GM15510 (cell line): Measurements from ENCODE around the gene ELFN1.

Experiments used
- POLR2A ChIP-seq: IDR thresholded peaks from 3 replicates; pipeline ENCODE4 v1.6.1; 2011; ENCODE audit warnings: borderline replicate concordance; ENCODE audit not compliant: insufficient read length; ENCODE audit errors: extremely low read depth

The ELFN1 gene

GRCh38 chr7:1639071-1639470 is 31.0 kb upstream of the ELFN1 start:
- TF ChIP-seq POLR2A: no peak

- TF ChIP-seq POLR2A: no peak
Measured at GRCh38 chr7:1639532-1640175, 30.4 kb upstream of the ELFN1 start.

GRCh38 chr7:1640376-1641172 is 29.5 kb upstream of the ELFN1 start:
- no peak for TF ChIP-seq POLR2A

GRCh38 chr7:1641173-1641572 is 28.9 kb upstream of the ELFN1 start:
- TF ChIP-seq POLR2A: no peak

GRCh38 chr7:1641661-1642260 is 28.3 kb upstream of the ELFN1 start:
- TF ChIP-seq POLR2A: no peak

- no peak for TF ChIP-seq POLR2A
Measured at GRCh38 chr7:1642291-1642731, 27.8 kb upstream of the ELFN1 start.

GRCh38 chr7:1643270-1644092 is 26.6 kb upstream of the ELFN1 start:
- TF ChIP-seq POLR2A: no peak

GRCh38 chr7:1644341-1645070 is 25.6 kb upstream of the ELFN1 start:
- TF ChIP-seq POLR2A: no peak

GRCh38 chr7:1645071-1645409 is 25.0 kb upstream of the ELFN1 start:
- TF ChIP-seq POLR2A: no peak

GRCh38 chr7:1645476-1645875 is 24.6 kb upstream of the ELFN1 start:
- TF ChIP-seq POLR2A: no peak

- TF ChIP-seq POLR2A: no peak
Measured at GRCh38 chr7:1646391-1646790, 23.7 kb upstream of the ELFN1 start.

GRCh38 chr7:1646957-1647891 is 22.9 kb upstream of the ELFN1 start:
- no peak for TF ChIP-seq POLR2A

GRCh38 chr7:1647961-1648672 is 22.0 kb upstream of the ELFN1 start:
- TF ChIP-seq POLR2A: no peak
